OCI-LY3 (cell line): Measurements from ENCODE around the gene SLC9B2.

Experiments used
- H2AFZ ChIP-seq: fragments of 200-600, 300-600 bp; shearing (Covaris generic); 2 replicates; pipeline ENCODE4 v1.6.0; 2014; ENCODE audit warnings: antibody characterized with exemption, low read depth, low read length
- H3K27ac ChIP-seq: fragments of 200-600, 300-600 bp; sonication (generic); 2 replicates; pipeline ENCODE4 v1.5.1; 2014; ENCODE audit warnings: mild to moderate bottlenecking, low read length, moderate library complexity, mixed read lengths
- H3K27me3 ChIP-seq: fragments of 200-600, 300-600 bp; sonication (generic); 2 replicates; pipeline ENCODE4 v1.6.1; 2014; ENCODE audit warnings: low read depth, low read length, mixed read lengths
- H3K36me3 ChIP-seq: fragments of 200-600, 300-600 bp; sonication (generic); replicated peaks from 2 replicates; pipeline ENCODE3; 2014; ENCODE audit warnings: low read depth, low read length, mixed read lengths
- H3K4me1 ChIP-seq: fragments of 300-600, 200-600 bp; sonication (generic); 2 replicates; pipeline ENCODE4 v1.6.1; 2014; ENCODE audit warnings: low read length, mixed read lengths
- H3K4me2 ChIP-seq: fragments of 200-600, 300-600 bp; sonication (generic); 2 replicates; pipeline ENCODE4 v1.6.1; 2014; ENCODE audit warnings: low read length, mixed read lengths
- H3K4me3 ChIP-seq: fragments of 300-600, 200-600 bp; sonication (generic); 2 replicates; pipeline ENCODE4 v1.5.1; 2014; ENCODE audit warnings: antibody characterized with exemption, mild to moderate bottlenecking, low read length, moderate library complexity
- H3K79me2 ChIP-seq: fragments of 300-600, 200-600 bp; shearing (Covaris generic); 2 replicates; pipeline ENCODE4 v1.6.1; 2014; ENCODE audit warnings: mild to moderate bottlenecking, low read length, mixed read lengths
- H3K9ac ChIP-seq: fragments of 300-600, 200-600 bp; shearing (Covaris generic); 2 replicates; pipeline ENCODE4 v1.6.0; 2014; ENCODE audit warnings: mild to moderate bottlenecking, low read length, moderate library complexity
- H3K9me3 ChIP-seq: fragments of 200-600, 300-600 bp; shearing (Covaris generic); 2 replicates; pipeline ENCODE4 v1.6.1; 2014; ENCODE audit warnings: low read length, mixed read lengths; ENCODE audit not compliant: insufficient read depth
- H4K20me1 ChIP-seq: fragments of 200-600, 300-600 bp; sonication (generic); 2 replicates; pipeline ENCODE4 v1.6.1; 2016; ENCODE audit warnings: low read length, mixed read lengths; ENCODE audit not compliant: insufficient read depth
- EZH2phosphoT487 ChIP-seq: fragments of 200-600 bp; shearing (Covaris generic); IDR thresholded peaks from 2 replicates; pipeline ENCODE4 v1.6.1; 2018; ENCODE audit warnings: antibody characterized with exemption, mixed run types, low read depth
- TF ChIP-seq, protein P1 (sequence below): fragments of 200-600, 300-600 bp; sonication (generic); IDR thresholded peaks from 2 replicates; pipeline ENCODE4 v1.5.1; 2014; ENCODE audit warnings: antibody characterized with exemption, low read length, low read depth

SLC9B2 gene

DNA sequence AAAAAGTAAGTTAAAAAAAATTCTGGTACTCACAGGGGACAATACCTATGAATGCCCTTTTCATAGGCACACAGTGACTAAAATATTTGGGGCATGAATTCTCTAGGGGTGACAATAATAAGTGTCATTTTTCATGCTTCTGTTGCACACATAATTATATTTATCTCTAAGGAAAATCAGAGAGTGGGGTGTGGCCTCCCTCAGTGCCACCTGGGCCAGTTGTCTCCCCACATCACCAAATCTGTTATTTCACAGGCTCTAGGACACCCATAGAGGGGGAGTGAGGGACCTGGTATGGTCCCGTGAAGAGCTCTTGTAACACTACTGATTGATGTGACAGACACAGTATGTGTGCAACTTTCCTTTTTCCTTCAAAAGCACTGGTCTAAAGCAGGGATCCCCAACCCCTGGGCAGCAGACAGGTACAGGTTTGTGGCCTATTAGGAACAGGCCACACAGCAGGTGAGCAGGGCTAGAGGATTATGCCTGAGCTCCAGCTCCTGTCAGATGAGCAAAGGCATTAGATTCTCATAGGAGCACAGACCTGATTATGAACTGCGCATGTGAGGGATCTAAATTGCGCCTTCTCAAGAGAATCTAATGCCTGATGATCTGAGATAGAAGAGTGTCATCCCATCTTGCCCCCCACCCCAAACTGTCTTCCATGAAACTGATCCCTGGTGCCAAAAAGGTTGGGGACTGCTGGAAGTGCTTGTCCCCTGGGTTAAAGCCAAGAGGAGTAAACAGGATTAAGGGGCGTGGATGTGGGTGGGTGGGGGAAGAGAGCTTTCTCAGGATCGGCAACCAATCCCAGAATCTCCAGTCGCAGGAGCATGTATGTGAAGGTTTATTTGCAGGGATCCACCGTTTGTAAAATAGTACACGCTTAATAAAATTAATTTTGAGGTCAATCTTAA lies 57.9 kb downstream of the SLC9B2 start:
- Histone ChIP-seq H3K9me3 (no peaks in the 10 kb centered on the region), H3K79me2 (no peaks in the 10 kb centered on the region), H3K9ac (peak overlapping the region; percentile 96), H3K4me2 (peak overlapping the region; percentile 94), H3K27ac (peak overlapping the region; percentile 61), H2AFZ (peak overlapping the region; percentile 98), H4K20me1 (no peaks in the 10 kb centered on the region), H3K4me1 (peaks cover 10% of the 10 kb centered on the region), H3K36me3 (no peaks in the 10 kb centered on the region), H3K4me3 (peak overlapping the region; percentile 97), H3K27me3 (no peaks in the 10 kb centered on the region)
- TF ChIP-seq EZH2phosphoT487, result no peak
- TF ChIP-seq, protein P1, sequence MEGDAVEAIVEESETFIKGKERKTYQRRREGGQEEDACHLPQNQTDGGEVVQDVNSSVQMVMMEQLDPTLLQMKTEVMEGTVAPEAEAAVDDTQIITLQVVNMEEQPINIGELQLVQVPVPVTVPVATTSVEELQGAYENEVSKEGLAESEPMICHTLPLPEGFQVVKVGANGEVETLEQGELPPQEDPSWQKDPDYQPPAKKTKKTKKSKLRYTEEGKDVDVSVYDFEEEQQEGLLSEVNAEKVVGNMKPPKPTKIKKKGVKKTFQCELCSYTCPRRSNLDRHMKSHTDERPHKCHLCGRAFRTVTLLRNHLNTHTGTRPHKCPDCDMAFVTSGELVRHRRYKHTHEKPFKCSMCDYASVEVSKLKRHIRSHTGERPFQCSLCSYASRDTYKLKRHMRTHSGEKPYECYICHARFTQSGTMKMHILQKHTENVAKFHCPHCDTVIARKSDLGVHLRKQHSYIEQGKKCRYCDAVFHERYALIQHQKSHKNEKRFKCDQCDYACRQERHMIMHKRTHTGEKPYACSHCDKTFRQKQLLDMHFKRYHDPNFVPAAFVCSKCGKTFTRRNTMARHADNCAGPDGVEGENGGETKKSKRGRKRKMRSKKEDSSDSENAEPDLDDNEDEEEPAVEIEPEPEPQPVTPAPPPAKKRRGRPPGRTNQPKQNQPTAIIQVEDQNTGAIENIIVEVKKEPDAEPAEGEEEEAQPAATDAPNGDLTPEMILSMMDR, result no peak

DNA sequence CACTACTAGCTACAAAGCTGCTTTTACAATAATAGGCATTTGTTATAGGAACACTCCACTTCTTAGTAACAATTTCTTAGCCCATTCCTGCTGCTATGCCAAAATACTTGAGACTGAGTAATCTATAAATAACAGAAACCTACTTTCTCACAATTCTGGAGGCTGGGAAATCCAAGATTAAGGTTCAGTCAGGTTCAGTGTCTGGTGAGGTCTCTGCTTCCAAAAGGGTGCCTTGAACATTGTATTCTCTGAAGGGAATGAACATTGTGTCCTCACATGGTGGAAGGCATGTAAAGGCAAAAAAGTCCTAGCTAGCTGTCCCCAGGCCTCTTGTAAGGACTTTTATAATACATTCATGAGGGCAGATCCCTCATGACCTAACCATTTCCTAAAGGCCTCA lies 64.0 kb downstream of the SLC9B2 start:
- no peak for TF ChIP-seq EZH2phosphoT487
- TF ChIP-seq, protein P1, result no peak
- Histone ChIP-seq H3K9me3 (no peaks in the 10 kb centered on the region), H3K4me1 (no peaks in the 10 kb centered on the region), H3K36me3 (no peaks in the 10 kb centered on the region), H3K9ac (no peak overlapping the region), H2AFZ (no peak overlapping the region), H3K4me2 (no peak overlapping the region), H3K4me3 (no peak overlapping the region), H3K79me2 (no peaks in the 10 kb centered on the region), H3K27ac (no peak overlapping the region), H4K20me1 (no peaks in the 10 kb centered on the region), H3K27me3 (no peaks in the 10 kb centered on the region)

DNA sequence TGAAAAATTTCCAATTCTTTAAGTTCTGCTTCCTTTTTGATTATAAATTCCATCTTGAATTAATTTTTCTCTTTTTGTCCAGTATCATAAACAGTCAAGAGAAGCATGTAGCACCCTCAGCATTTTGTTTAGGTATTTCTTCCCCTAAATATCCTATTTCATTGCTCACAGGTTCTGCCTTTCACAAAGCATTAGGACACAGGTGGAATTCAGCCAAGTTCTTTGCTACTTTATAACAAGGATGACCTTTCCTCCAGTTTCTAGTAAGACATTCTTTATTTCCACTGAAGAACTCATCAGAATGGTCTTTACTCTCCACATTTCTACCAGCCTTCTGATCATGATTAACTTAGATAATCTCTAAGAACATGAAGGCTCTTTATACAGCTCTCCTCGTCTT lies 64.5 kb downstream of the SLC9B2 start:
- no peaks in the 10 kb centered on the region for H3K9me3 ChIP-seq
- H3K4me2 ChIP-seq, result no peak overlapping the region
- H3K27me3 ChIP-seq, result no peaks in the 10 kb centered on the region
- no peak overlapping the region for H2AFZ ChIP-seq
- no peaks in the 10 kb centered on the region for H3K4me1 ChIP-seq
- no peak overlapping the region for H3K27ac ChIP-seq
- H3K9ac ChIP-seq, result no peak overlapping the region
- no peaks in the 10 kb centered on the region for H3K79me2 ChIP-seq
- no peaks in the 10 kb centered on the region for H4K20me1 ChIP-seq
- H3K36me3 ChIP-seq, result no peaks in the 10 kb centered on the region
- H3K4me3 ChIP-seq, result no peak overlapping the region
- TF ChIP-seq EZH2phosphoT487, result no peak
- TF ChIP-seq, protein P1, result no peak

DNA sequence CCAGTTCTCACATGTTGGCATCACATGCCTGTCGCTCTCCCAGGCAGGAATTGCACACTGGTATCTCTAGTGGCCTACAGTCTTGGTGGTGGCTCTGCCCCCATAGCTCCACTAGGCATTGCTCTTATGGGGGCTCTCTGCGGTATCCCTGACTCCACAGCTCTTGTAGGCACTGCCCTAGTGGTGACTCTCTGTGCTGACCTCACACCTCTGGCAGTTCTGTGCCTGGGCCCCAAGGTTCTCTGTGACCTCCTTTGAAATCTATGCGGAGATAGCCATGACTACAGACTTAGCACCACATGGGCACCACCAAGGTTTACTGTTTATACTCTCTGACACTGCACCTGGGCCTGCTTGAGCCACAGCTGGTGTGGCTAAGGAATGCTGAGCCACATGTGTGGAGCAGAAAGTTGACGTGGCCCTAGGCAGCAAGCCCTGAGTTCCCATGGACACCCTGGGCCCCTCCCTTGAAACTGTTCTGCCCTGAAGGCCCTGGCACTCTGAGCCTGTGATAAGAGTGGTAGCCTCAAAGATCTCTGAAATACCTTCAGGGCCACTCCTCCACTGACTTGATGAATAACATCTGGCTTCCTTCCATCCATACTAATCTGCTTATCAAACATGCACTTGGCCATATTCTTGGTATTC lies 65.1 kb downstream of the SLC9B2 start:
- no peaks in the 10 kb centered on the region for H3K4me1 ChIP-seq
- H4K20me1 ChIP-seq, result no peaks in the 10 kb centered on the region
- no peak overlapping the region for H2AFZ ChIP-seq
- no peak overlapping the region for H3K27ac ChIP-seq
- no peak for TF ChIP-seq EZH2phosphoT487
- TF ChIP-seq, protein P1, result no peak
- no peak overlapping the region for H3K9ac ChIP-seq
- H3K4me3 ChIP-seq, result no peak overlapping the region
- no peaks in the 10 kb centered on the region for H3K79me2 ChIP-seq
- H3K4me2 ChIP-seq, result no peak overlapping the region
- H3K27me3 ChIP-seq, result no peaks in the 10 kb centered on the region
- H3K36me3 ChIP-seq, result no peaks in the 10 kb centered on the region
- no peaks in the 10 kb centered on the region for H3K9me3 ChIP-seq
